Thyroid gland (tissue), 4 donors: ENCODE results near the gene MED8. TPM values are rescaled to one million over a fixed set of nuclear protein-coding genes. Genes with fewer than 3 reads are reported as not detected.
A peak's percentile ranks its signal among the peaks of the same experiment; 100 is the strongest.

Source experiments
- DNase-seq, 2 donors: peaks; one replicate each; pipeline ENCODE4 v3.0.0-alpha.2; 2019
- H3K27ac ChIP-seq, 3 donors: fragments of 200-600 bp; sonication (generic); 1 replicate in 2 of 3; 2 replicates in 1 of 3; pipeline ENCODE4 v1.5.1; 2016 to 2019; ENCODE audit warnings: mild to moderate bottlenecking in 1 of 3, moderate library complexity in 1 of 3
- H3K27me3 ChIP-seq: fragments of 200-600 bp; sonication (generic); one replicate; pipeline ENCODE4 v1.5.1; 2019
- H3K36me3 ChIP-seq, 2 donors: fragments of 200-600 bp; sonication (generic); one replicate each; pipeline ENCODE4 v1.5.1; 2016 to 2019
- H3K4me1 ChIP-seq, 2 donors: fragments of 200-600 bp; sonication (generic); one replicate each; pipeline ENCODE4 v1.5.1; 2017 to 2019
- H3K4me3 ChIP-seq, 3 donors: fragments of 200-600 bp; sonication (generic); replicated peaks in 1 of 3; 1 replicate in 2 of 3; 2 replicates in 1 of 3; pipeline ENCODE4 v1.5.1; 2016; ENCODE audit warnings: mild to moderate bottlenecking in 1 of 3
- H3K9me3 ChIP-seq: fragments of 200-600 bp; sonication (generic); one replicate; pipeline ENCODE4 v1.5.1; 2017
- POLR2A ChIP-seq, 2 donors: fragments of 450-650 bp; IDR thresholded peaks; one replicate each; pipeline ENCODE4 v1.6.1; 2017; ENCODE audit warnings: antibody characterized with exemption in 2 of 2, mild to moderate bottlenecking in 2 of 2, moderate library complexity in 1 of 2
- WGBS, 2 donors: methylation state at CpG; one replicate each; pipeline ENCODE4 v1.1.5; 2017; 5-methylcytosine and 5-hydroxymethylcytosine counted together
- intact Hi-C: fragments of 100-400 bp; cut with DNase I; formaldehyde crosslinking; loops from one replicate; pipeline ENCODE4 v1.15.1; 2023
- total RNA-seq, 4 donors: library from RNA; depleted of rRNA; stranded (reverse); fragments of >200 nt; gene quantifications; one replicate each; pipeline ENCODE4 v1.2.3, GENCODE V29; 2016
- TF ChIP-seq, protein P1 (sequence below), 6 experiments: fragments of 200-600 bp in 3 of 6; fragments of 450-650 bp in 3 of 6; sonication (generic) in 3 of 6; IDR thresholded peaks; one replicate each; pipeline ENCODE4 v1.5.1; 2016 to 2019; ENCODE audit warnings: antibody characterized with exemption in 6 of 6, mild to moderate bottlenecking in 2 of 6, inconsistent platforms in 1 of 6, moderate library complexity in 1 of 6

The MED8 gene
- total RNA-seq, 4 donors from 2014 or later: 37.7 to 48.6 (median 45.3) TPM

GRCh38 chr1:43396059-43396458 is 6.5 kb upstream of the MED8 start:
- 28 to 40% methylated on average over 1 of the region's 1 CpG for WGBS, 2 donors
- intact Hi-C loops: no loop called here
- TF ChIP-seq POLR2A (IDR thresholded peaks at IDR 0.05): no peak
- TF ChIP-seq, protein P1, sequence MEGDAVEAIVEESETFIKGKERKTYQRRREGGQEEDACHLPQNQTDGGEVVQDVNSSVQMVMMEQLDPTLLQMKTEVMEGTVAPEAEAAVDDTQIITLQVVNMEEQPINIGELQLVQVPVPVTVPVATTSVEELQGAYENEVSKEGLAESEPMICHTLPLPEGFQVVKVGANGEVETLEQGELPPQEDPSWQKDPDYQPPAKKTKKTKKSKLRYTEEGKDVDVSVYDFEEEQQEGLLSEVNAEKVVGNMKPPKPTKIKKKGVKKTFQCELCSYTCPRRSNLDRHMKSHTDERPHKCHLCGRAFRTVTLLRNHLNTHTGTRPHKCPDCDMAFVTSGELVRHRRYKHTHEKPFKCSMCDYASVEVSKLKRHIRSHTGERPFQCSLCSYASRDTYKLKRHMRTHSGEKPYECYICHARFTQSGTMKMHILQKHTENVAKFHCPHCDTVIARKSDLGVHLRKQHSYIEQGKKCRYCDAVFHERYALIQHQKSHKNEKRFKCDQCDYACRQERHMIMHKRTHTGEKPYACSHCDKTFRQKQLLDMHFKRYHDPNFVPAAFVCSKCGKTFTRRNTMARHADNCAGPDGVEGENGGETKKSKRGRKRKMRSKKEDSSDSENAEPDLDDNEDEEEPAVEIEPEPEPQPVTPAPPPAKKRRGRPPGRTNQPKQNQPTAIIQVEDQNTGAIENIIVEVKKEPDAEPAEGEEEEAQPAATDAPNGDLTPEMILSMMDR (IDR thresholded peaks at IDR 0.05): no peak
- Histone ChIP-seq H3K4me3 (no peak overlapping the region), H3K4me1 (peaks cover 20 to 22% of the 10 kb centered on the region in 2 donors), H3K27ac (peak overlapping the region; percentile 44 to 74 (median 65)), H3K36me3 (no peaks in the 10 kb centered on the region), H3K27me3 (no peaks in the 10 kb centered on the region), H3K9me3 (no peaks in the 10 kb centered on the region)
- peak; percentile 12 to 23 for DNase-seq

DNA sequence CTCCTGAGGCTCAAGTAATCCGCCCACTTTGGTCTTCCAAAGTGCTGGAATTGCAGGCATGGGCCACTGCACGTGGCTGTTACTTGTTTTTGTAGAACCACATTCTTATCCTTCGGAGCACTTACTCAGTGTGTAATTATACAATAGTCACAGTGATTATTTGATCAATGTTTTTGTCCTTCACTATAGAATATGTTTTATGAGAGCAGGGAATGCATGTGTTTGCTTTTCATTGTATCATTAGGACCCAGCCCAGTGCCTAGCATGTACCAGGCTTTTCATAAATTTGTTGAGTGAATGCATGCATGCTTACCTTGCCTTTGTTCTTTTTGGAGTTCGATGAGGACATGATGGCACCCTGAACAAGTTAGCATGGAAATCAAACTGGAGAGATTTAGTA is 5.9 kb upstream of the MED8 start:
- H3K4me3 ChIP-seq: no peak overlapping the region
- no peaks in the 10 kb centered on the region for H3K27me3 ChIP-seq
- no peak for DNase-seq
- no peaks in the 10 kb centered on the region for H3K36me3 ChIP-seq
- H3K9me3 ChIP-seq: no peaks in the 10 kb centered on the region
- TF ChIP-seq, protein P1 (IDR thresholded peaks at IDR 0.05): no peak
- no peak for TF ChIP-seq POLR2A (IDR thresholded peaks at IDR 0.05)
- WGBS, 2 donors: 63 to 72% methylated on average over 4 of the region's 4 CpGs
- peak overlapping the region; percentile 44 to 74 (median 65) for H3K27ac ChIP-seq
- intact Hi-C loops: no loop called here
- peaks cover 24 to 27% of the 10 kb centered on the region in 2 donors for H3K4me1 ChIP-seq

DNA sequence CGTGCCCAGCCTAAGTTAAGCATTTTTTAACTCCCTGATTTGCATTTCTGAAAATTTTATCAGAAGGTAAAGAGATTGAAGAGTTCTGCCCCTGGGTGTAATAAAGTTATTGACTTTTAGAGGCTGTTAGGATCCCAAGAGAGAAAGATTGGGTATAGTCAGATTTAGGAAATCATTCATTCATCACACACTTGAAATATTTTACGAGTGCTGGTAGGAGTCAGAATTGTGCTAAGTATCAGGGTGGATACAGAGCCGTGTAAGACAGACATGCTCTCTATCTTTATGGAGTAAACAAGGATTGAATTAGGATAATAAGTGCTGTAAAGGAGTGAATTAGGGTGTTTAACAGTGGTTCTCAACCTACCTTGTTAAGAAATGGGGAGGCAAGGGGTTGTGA is 3.1 kb upstream of the MED8 start:
- Histone ChIP-seq H3K9me3 (no peaks in the 10 kb centered on the region), H3K36me3 (no peaks in the 10 kb centered on the region), H3K27ac (no peak overlapping the region), H3K4me3 (no peak overlapping the region), H3K27me3 (no peaks in the 10 kb centered on the region), H3K4me1 (peaks cover 40 to 42% of the 10 kb centered on the region in 2 donors)
- no peak for DNase-seq
- TF ChIP-seq, protein P1 (IDR thresholded peaks at IDR 0.05): no peak
- no peak for TF ChIP-seq POLR2A (IDR thresholded peaks at IDR 0.05)
- intact Hi-C loops: no loop called here
- WGBS, 2 donors: 56 to 80% methylated on average over 3 of the region's 3 CpGs

- H3K27ac ChIP-seq: peak overlapping the region in 1 of 3 donors; percentile 69
- no peaks in the 10 kb centered on the region for H3K9me3 ChIP-seq
- peaks cover 31 to 36% of the 10 kb centered on the region in 2 donors for H3K36me3 ChIP-seq
- H3K27me3 ChIP-seq: no peaks in the 10 kb centered on the region
- no peak for DNase-seq
- TF ChIP-seq, protein P1 (IDR thresholded peaks at IDR 0.05): no peak
- no peak for TF ChIP-seq POLR2A (IDR thresholded peaks at IDR 0.05)
- H3K4me3 ChIP-seq: peak overlapping the region in 2 of 3 donors; percentile 68 to 75
- 46 to 50% methylated on average over 3 of the region's 3 CpGs for WGBS, 2 donors
- H3K4me1 ChIP-seq: peaks cover 20 to 22% of the 10 kb centered on the region in 2 donors
- intact Hi-C loops: no loop called here
Observed at GRCh38 chr1:43388613-43389012, 987 bp downstream of the MED8 start.

GRCh38 chr1:43387976-43388599 is 1.5 kb downstream of the MED8 start:
- TF ChIP-seq, protein P1 (IDR thresholded peaks at IDR 0.05): no peak
- TF ChIP-seq POLR2A (IDR thresholded peaks at IDR 0.05): no peak
- H3K27me3 ChIP-seq: no peaks in the 10 kb centered on the region
- H3K9me3 ChIP-seq: no peaks in the 10 kb centered on the region
- WGBS, 2 donors: 19 to 38% methylated on average over 4 of the region's 4 CpGs
- intact Hi-C loops: no loop called here
- peaks cover 31 to 36% of the 10 kb centered on the region in 2 donors for H3K36me3 ChIP-seq
- peak; percentile 22 to 44 for DNase-seq
- H3K4me1 ChIP-seq: peaks cover 20 to 22% of the 10 kb centered on the region in 2 donors
- H3K27ac ChIP-seq: peak overlapping the region in 1 of 3 donors; percentile 69
- H3K4me3 ChIP-seq: no peak overlapping the region
